Measurements from ENCODE around the gene PCF11.

PCF11 gene

GRCh38 chr11:83156144-83156995 lies 561 bp upstream of the PCF11 start:
- DNase-seq = no peak

DNA sequence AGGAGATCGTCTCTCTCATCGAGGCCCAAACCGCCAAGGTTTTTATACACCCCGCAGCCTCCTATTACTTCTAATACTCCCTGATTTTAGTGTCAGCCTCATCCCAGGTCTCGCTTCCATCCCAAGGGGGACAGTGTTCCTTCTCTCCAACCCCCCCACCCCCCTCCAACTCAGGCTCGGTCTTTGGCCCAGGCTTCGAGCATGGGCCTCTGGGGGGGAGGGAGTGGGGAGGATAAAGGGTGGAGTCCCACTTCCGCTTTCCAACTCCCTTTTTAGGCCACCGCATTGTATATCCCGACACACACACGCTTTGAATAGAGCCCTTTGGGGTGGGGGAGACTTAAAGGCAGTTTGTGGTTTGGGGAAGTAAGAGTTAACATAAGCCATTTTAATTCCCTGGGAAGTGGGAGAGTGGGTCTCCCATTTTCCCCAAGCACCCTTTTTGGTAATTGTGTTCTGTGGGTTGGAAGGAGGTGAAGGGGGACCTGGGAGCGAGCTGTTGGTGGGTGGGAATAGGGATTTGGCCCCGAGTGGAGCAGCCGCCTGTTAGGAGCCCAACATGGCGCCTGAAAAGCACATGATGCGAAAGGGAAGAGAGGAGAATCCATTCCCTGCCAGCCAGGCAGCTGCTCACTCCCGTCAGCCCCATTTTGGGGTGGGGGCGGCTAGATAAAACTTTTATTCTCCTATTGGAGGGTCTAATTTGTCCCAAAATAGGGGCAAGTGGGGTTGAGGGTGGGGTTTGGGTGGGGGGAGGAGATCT lies 844 bp downstream of the PCF11 start:
- DNase-seq = peak; percentile 40

GRCh38 chr11:83158357-83158786 lies 1.4 kb downstream of the PCF11 start:
- DNase-seq = no peak

- no peak for DNase-seq
These were observed 2.3 kb downstream of the PCF11 start for GRCh38 chr11:83158965-83159901.

DNA sequence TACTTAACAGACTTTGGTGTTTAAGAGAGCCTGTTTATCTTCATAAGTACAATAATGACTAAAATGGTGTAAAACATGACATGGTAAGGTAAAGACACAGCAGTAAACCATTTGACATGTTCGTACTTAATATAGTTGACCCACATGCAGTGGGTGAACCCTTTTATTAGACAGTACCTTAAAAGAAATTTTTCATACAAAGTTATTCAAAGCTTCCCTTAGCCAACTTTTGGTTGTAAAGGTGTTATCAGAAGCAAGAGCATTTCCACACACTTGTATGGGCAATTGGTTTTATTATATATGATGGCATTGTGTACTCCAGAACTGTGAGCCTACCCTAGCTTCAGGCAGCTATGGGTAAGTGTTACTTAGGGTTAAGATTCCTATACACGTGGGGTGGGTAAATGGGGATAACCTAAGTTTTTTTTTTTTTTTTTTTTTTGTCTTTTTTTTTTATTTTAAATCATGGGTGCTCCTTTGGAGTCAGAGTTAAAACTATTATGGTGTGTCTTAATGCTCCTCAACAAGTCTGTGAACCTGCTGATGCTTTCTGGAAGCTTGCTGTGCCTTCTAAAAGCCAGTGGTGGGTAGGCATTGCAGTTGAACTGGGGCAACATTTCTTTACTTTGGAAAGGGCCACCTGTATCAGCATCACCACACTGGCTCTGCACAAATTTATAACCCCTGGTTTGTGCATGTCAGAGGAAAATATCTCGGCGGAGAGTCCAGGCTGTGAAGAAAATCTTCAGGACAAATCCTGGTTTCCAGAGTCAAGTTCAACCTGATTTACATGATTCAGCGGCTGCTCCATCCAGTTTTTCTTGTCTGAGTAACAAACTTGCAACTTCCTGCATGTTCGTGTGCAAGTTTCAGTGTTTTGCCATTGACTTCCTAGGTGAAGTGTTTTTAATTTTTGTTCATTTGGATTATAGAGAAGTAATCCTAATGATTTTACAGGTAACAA lies 3.3 kb downstream of the PCF11 start:
- DNase-seq = no peak

DNA sequence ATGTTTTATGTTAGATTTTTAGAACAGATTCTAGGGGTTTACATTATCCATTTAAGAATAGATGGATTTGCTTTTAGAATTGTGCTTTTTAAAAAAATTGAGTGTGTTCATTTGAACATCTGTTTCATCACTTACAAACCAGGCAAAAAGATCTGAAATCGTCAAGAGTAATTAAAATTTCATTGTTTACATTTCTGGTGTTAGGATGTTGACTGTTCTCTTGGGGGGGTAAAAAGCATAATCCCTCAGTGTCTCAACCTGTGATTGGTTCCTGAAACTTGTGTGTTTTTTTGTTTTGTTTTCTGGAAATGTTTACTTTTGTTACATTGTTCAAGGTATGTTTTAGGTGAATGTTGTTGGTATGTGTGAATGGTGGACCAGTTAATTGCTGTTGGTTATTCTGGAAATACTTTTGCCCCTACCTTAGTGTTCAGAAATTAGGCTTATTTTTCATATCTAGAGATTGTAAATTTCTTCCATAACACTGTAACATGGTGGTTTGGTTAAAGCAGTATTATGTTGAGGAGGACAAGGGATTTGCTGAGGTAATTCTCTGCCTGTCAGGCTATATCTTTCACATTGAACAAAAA lies 4.8 kb downstream of the PCF11 start:
- no peak for DNase-seq

GRCh38 chr11:83162377-83162776 lies 5.4 kb downstream of the PCF11 start:
- no peak for DNase-seq

- DNase-seq = no peak
These were observed 9.4 kb downstream of the PCF11 start for GRCh38 chr11:83166193-83166866.

DNA sequence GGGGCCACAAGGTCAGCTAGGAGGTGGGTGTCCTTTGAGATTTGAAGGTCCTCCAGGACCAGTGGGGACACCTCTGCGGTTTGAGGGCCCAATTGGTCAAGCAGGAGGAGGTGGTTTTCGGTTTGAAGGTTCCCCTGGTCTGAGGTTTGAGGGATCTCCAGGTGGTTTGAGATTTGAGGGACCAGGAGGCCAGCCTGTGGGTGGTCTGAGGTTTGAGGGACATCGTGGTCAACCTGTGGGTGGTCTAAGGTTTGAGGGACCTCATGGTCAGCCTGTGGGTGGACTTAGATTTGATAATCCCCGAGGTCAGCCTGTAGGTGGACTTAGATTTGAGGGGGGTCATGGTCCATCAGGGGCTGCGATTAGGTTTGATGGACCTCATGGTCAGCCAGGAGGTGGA lies 11.8 kb downstream of the PCF11 start:
- DNase-seq = no peak

DNA sequence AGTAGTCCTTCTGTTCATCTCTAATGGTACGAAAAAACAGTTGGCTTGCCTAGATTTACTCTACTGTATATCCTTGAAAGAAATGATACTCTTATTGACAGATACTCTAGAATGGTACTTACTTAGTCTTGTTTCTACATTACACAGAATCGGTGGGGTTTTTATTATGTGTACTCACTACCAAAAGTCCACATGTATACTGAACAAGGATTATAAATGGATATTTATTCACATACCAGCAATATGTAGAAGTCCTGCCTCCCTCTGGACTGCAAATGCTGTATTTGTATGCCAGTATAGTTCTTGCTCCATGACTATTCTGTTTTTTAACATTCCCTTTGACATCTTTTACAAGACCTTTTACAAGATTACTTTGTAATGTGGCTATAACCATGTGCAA lies 13.9 kb downstream of the PCF11 start:
- no peak for DNase-seq

DNA sequence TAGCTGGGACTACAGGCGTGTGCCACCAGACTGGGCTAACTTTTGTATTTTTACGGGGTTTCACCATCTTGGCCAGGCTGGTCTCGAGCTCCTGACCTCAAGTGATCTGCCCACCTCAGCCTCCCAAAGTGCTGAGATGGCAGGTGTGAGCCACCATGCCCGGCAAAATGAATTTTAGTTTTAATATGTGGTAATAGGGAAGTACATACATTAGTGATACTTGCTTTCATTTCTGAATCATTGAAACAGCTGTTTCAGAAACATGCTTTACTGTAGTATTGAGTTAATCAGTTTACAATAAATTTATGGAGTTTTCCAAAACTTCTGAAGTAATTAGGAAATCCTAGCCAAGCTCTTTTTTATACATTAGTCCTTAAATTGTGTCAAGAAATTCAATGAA lies 15.6 kb downstream of the PCF11 start:
- no peak for DNase-seq

DNA sequence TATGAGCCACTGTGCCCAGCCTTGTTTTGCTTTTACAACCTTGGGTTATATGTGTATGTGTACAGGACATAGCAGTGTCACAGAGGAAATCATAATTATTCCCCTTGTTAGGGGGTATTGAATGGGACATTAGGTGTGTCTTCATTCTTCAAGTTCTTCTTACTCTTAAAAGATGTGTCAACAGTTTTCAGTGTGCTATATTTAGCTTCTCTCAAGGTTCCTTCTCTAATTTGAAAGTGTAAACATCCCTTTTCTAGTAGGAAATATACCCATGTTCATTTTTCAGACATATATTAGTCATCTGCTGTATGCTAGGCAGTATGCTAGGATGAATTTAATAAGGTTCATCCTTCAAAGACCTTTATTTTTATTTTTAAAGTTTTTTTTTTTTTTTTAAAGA lies 17.1 kb downstream of the PCF11 start:
- DNase-seq = no peak

GRCh38 chr11:83175815-83176214 lies 18.9 kb downstream of the PCF11 start:
- no peak for DNase-seq

DNA sequence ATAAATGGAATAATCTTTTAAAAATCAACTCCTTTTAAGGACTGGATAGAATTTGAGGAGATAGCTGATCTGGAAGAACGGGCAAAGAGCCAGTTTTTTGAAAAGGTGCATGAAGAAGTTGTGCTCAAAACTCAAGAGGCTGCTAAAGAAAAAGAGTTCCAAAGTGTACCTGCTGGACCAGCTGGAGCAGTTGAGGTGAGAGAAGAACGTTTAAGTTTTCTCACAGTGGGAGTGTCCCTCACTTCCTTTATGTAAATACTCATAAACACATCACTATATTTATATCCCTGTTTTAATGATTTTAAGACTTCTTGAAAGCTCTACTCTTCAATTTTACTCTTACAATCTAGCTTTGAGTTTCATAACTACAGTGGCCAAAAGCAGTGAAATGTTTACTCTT lies 24.9 kb downstream of the PCF11 start:
- DNase-seq = no peak

DNA sequence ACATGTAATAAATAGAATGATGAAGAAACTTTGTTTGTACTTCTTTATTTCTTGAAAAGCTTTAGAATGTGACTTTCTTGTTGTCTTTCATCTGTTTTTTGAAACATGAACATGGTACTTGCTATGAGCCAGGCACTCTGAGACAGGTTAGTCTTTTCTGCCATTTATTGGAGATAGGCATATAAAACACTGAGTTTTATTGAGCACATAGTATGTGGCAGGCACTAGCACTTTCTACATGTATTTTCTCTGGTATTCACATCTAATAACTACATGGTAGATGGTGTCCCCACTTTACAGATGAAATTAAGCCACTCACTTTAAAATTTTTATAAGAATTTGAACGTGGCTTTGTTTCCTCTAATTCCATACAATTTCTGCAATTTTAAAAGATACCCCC lies 28.8 kb downstream of the PCF11 start:
- no peak for DNase-seq

DNA sequence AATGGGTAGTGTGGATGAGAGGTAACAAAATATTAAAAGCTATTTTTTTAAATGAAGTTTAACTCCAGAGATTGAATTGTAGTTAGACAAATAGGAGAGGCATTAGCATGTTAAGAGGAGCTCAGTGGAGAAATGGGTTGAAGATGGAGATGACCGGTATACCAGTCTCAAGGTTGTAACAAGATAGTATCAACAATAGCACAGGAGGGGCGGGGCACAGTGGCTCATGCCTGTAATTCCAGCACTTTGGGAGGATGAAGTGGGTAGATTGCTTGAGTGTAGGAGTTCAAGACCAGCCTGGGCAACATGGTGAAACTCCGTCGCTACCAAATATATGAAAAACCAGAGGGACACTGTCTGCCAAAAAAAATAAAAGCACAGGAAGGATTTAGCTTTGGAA lies 30.5 kb downstream of the PCF11 start:
- no peak for DNase-seq

DNA sequence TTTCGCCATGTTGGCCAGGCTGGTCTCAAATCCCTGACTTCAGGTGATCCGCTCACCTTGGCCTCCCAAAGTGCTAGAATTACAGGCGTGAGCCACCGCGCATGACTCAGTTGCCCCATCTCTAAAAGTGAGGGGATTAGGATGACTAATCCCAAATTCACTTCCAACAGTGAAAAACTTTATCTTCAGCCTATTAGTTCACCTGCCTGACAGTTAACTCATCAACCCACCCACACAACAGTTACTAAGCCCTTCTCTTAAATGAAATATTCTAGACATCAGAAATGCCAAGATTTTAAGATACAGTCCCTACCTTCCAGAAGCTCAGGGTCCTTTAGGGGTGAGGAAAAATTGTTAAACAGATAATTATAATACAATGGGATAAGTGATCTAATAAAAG lies 34.6 kb downstream of the PCF11 start:
- peak; percentile 11 for DNase-seq

DNA sequence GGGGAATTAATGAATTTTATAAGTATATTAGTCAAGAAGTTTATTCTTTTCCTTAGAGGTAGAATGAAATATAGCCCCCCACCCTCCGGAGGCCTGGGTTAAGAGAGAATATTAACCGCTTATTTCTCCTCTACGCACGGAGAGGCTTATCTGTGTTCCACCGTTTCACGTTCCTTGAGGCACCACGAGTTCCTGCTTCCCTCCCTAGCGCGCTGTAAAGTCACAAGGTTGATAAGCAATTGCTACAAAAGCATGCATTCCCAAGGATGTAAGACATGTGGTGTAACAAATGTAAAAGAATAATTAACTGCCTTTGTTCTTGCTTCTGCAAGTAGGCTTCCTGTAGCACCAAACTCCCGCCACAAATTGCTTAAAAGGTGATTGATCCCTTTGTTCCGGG lies 35.1 kb downstream of the PCF11 start:
- no peak for DNase-seq

DNA sequence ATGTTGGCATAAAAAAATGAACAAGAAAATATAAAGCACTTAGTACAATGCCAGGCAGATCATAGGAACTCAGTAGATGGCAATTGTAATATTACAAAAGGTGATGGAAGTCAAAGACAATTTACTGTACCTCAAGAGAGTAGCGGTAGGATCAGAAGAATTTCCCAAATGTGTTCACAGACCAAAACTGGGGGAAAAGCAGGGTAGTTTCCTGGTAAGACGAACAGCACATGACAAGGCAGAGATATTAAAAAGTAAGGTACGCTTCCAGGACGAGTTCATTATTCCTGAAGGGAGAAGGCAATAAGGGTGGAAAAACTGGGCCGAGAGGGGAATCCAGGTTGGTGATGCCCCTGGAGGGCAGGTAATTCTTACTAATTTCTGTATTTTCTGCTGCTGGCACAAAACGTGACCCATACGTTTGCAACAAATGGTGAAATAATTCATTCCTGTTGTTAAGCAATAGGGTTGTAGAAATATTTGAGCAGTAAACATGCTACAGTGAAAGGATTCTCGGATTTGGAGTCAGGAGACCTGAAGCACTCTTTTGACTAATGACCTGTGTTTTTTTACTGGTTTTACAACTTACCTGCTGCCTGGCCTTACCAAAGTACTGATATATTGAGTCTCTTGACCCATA lies 35.8 kb downstream of the PCF11 start:
- no peak for DNase-seq
